ENCODE results near the gene CADPS2. TPM values are rescaled to one million over a fixed set of nuclear protein-coding genes. Genes with fewer than 3 reads are reported as not detected.

CADPS2 gene
- total RNA-seq, 2 donors from 2014 or later: 4.3 to 11.7 TPM

DNA sequence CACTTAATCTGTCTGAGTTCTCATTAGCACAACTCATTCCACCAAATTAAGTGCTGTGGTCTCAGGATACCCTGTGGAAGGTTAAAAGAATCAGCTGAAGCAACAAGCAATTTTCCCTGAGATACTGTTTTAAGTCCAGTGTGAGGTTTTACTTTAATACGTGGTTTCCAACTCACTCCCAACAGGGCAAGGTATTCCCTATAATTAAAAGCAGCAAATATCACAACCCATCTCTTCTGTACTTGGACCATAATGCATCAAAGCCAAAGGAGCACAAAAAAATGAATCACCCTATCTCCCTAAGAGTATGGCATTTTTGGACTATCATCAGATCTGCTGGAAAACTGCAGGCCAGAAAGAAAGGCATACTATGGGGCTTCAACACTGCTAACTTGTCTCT lies 4.9 kb downstream of the CADPS2 start:
- Mint-ChIP-seq H3K36me3 (ENCODE audit: low read depth) (no peaks in the 10 kb centered on the region), H3K27me3 (ENCODE audit: insufficient read depth) (peaks cover 16% of the 10 kb centered on the region), H3K4me1 (peaks cover 17% of the 10 kb centered on the region), H3K9me3 (no peaks in the 10 kb centered on the region), H3K27ac (no peak overlapping the region), H3K4me3 (no peak overlapping the region)
- Histone ChIP-seq H3K4me1 (ENCODE audit: control insufficient read depth, insufficient read depth, low read length) (no peaks in the 10 kb centered on the region), H3K9ac (ENCODE audit: extremely low read depth, low read length, poor library complexity, severe bottlenecking) (no peak overlapping the region), H3K4me3 (ENCODE audit: low read length) (no peak overlapping the region), H3K27me3 (ENCODE audit: control insufficient read depth, insufficient read depth, low read length, poor library complexity, severe bottlenecking) (peaks cover 24% of the 10 kb centered on the region), H3K36me3 (ENCODE audit: control insufficient read depth, insufficient read depth, low read length) (no peaks in the 10 kb centered on the region), H3K27ac (ENCODE audit: low read depth, low read length) (no peak overlapping the region), H3K9me3 (ENCODE audit: control insufficient read depth, low read length) (no peaks in the 10 kb centered on the region)
- WGBS, 2 experiments (ENCODE audit: insufficient coverage in 1 of 2, insufficient read length in 1 of 2): 88% methylated on average over 1 of the region's 1 CpG; no CpG with 5 or more reads in 1 of the 2 experiments
- no peak for DNase-seq
- TF ChIP-seq, protein P1, sequence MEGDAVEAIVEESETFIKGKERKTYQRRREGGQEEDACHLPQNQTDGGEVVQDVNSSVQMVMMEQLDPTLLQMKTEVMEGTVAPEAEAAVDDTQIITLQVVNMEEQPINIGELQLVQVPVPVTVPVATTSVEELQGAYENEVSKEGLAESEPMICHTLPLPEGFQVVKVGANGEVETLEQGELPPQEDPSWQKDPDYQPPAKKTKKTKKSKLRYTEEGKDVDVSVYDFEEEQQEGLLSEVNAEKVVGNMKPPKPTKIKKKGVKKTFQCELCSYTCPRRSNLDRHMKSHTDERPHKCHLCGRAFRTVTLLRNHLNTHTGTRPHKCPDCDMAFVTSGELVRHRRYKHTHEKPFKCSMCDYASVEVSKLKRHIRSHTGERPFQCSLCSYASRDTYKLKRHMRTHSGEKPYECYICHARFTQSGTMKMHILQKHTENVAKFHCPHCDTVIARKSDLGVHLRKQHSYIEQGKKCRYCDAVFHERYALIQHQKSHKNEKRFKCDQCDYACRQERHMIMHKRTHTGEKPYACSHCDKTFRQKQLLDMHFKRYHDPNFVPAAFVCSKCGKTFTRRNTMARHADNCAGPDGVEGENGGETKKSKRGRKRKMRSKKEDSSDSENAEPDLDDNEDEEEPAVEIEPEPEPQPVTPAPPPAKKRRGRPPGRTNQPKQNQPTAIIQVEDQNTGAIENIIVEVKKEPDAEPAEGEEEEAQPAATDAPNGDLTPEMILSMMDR (conservative IDR thresholded peaks at IDR 0.05): no peak

DNA sequence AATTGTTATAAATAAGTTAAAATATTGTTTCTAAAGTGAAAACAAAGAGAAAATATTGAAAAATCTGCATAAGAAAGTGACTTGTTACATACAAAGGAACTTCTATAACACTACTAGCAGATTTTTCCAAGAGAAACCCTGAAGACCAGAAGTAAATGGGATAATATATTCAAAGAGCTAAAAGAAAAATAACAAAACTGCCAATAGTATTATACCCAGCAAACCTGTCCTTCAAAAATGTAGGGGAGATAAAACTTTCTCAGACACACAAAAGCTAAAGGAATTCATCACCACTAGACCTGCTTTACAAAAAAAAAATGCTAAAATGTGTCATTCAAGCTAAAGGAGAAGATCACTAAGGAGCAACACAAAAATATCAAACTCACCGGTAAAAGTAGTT lies 17.0 kb downstream of the CADPS2 start:
- peaks cover 14% of the 10 kb centered on the region for H3K9me3 ChIP-seq (ENCODE audit: control insufficient read depth, low read length)
- peaks cover 6% of the 10 kb centered on the region for H3K36me3 Mint-ChIP-seq (ENCODE audit: low read depth)
- WGBS, 2 experiments (ENCODE audit: insufficient coverage in 1 of 2, insufficient read length in 1 of 2): 100% methylated on average over 1 of the region's 1 CpG; no CpG with 5 or more reads in 1 of the 2 experiments

DNA sequence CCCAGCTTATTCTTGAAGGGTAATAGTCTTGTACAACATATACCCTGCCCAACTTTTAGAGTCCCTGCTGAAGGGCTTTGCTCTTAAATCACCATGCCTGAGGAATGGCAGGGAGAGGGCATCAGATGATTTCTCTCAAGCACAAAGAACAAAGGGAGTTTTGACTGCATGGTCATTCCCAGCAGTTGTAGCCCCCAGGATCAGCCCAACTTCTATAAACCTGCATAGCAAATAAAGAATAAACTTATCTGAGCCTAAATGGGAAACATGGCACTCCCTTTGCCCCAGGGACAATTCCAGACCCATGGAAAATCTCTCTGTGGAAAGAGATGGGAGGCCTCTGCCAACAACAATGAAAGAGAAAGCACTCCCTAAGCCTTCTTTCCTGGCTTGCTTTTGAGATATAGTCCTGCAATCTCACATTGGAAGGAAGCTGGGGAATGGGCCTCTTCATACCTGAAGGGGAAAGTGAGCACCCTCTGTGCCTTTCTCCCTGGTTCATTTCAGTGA lies 18.7 kb downstream of the CADPS2 start:
- TF ChIP-seq, protein P1 (conservative IDR thresholded peaks at IDR 0.05): no peak
- Histone ChIP-seq H3K4me1 (ENCODE audit: control insufficient read depth, insufficient read depth, low read length) (no peaks in the 10 kb centered on the region), H3K36me3 (ENCODE audit: control insufficient read depth, insufficient read depth, low read length) (no peaks in the 10 kb centered on the region), H3K9me3 (ENCODE audit: control insufficient read depth, low read length) (peaks cover 14% of the 10 kb centered on the region), H3K27ac (ENCODE audit: low read depth, low read length) (no peak overlapping the region), H3K9ac (ENCODE audit: extremely low read depth, low read length, poor library complexity, severe bottlenecking) (no peak overlapping the region), H3K4me3 (ENCODE audit: low read length) (no peak overlapping the region), H3K27me3 (ENCODE audit: control insufficient read depth, insufficient read depth, low read length, poor library complexity, severe bottlenecking) (no peaks in the 10 kb centered on the region)
- Mint-ChIP-seq H3K27ac (no peak overlapping the region), H3K4me3 (no peak overlapping the region), H3K27me3 (ENCODE audit: insufficient read depth) (no peaks in the 10 kb centered on the region), H3K36me3 (ENCODE audit: low read depth) (peaks cover 4% of the 10 kb centered on the region), H3K4me1 (no peaks in the 10 kb centered on the region), H3K9me3 (peaks cover 16% of the 10 kb centered on the region)
- no peak for DNase-seq

More for the DNA sequence above, 17.0 kb downstream of the CADPS2 start:
- no peaks in the 10 kb centered on the region for H3K4me1 ChIP-seq (ENCODE audit: control insufficient read depth, insufficient read depth, low read length)
- no peaks in the 10 kb centered on the region for H3K36me3 ChIP-seq (ENCODE audit: control insufficient read depth, insufficient read depth, low read length)
- Mint-ChIP-seq H3K9me3 (peaks cover 29% of the 10 kb centered on the region), H3K4me3 (no peak overlapping the region), H3K4me1 (no peaks in the 10 kb centered on the region), H3K27me3 (ENCODE audit: insufficient read depth) (no peaks in the 10 kb centered on the region), H3K27ac (no peak overlapping the region)
- no peaks in the 10 kb centered on the region for H3K27me3 ChIP-seq (ENCODE audit: control insufficient read depth, insufficient read depth, low read length, poor library complexity, severe bottlenecking)
- H3K9ac ChIP-seq (ENCODE audit: extremely low read depth, low read length, poor library complexity, severe bottlenecking): no peak overlapping the region
- H3K4me3 ChIP-seq (ENCODE audit: low read length): no peak overlapping the region
- no peak for DNase-seq
- H3K27ac ChIP-seq (ENCODE audit: low read depth, low read length): no peak overlapping the region
- TF ChIP-seq, protein P1 (conservative IDR thresholded peaks at IDR 0.05): no peak
